Measurements from ENCODE around the gene MCF2L.

MCF2L gene

DNA sequence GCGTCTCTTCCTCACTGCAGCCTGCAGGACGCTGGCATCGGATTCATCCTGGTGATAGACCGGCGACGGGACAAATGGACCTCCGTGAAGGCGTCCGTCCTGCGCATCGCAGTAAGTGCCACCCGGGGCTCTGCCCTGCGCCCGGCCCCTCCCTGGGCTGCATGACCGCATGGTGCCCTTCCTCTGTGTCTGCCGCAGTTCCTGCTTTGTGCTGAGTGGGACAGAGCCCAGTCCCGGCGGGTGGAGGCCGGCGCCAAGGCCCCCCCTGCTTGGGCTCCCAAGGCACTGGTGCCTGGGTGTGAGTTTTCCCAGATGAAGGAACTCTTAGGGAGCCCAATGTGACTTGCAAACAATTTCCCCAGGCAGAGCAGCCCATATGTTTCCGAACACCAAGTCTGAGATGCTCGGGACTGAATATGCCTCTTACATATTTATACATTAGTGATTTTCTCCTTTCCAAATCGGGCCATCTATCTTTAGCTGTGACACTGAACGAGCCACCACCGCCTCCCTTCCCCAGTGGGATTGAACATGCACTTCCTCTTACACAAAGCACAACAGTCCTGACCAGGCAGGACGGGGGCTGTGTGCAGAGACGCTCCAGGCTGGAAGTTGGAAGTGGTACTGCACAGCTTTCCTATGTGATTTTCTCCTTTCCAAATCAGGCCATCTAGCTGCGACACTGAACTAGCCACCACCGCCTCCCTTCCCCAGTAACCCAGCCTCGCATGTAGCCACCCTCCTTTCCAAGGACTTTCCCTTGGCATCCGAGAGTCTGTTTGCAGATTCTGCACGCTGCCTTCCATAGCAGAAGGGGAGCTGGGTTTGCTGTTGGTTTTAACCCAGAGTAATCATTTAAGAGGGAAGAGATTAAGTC is 76.5 kb downstream of the MCF2L start:
- TF ChIP-seq, protein P1, sequence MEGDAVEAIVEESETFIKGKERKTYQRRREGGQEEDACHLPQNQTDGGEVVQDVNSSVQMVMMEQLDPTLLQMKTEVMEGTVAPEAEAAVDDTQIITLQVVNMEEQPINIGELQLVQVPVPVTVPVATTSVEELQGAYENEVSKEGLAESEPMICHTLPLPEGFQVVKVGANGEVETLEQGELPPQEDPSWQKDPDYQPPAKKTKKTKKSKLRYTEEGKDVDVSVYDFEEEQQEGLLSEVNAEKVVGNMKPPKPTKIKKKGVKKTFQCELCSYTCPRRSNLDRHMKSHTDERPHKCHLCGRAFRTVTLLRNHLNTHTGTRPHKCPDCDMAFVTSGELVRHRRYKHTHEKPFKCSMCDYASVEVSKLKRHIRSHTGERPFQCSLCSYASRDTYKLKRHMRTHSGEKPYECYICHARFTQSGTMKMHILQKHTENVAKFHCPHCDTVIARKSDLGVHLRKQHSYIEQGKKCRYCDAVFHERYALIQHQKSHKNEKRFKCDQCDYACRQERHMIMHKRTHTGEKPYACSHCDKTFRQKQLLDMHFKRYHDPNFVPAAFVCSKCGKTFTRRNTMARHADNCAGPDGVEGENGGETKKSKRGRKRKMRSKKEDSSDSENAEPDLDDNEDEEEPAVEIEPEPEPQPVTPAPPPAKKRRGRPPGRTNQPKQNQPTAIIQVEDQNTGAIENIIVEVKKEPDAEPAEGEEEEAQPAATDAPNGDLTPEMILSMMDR (IDR thresholded peaks at IDR 0.05; ENCODE audit: low read depth, low read length, missing control alignments): no peak
- H3K4me3 ChIP-seq (ENCODE audit: low read depth, low read length): no peak overlapping the region
- no peak for DNase-seq (ENCODE audit: low read depth)
- in situ Hi-C loops (cut with HindIII; ENCODE audit: low sequenced_read_pairs): no loop called here

DNA sequence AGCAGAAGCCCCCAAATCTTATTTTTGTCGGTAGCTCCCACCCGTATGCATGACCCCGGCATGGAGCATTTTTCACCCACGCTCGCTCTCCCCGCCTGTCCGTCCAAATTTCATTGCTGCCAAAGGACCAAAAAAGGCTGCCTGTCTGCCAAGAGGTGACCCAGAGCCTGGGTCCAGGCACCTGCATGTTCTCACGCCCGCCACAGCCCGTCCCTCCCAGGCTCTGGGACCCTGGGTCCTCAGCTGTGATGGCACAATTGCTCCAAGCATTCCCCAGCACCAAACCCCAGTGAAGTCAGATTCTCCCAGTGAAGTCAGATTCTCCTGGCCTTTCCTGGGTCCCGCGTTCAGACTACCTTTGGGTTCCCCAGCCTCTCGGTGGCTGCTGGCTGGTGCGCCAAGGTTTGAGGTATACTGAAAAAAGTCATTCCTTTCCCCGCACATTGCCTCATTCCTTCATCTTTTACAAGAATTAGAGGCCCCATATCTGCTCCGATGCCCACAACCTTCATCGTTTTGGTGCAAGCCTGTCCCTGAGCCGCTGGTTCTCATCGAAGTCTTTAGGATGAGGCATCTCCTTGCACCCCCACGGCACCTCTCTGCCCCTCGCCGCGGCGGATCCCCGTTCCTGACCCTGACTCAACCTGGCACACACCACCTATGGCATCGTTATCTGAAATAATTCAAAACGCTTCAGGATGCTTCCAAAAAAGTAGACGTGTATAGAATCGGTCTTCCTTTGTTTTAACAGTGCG is 77.3 kb downstream of the MCF2L start:
- H3K4me3 ChIP-seq (ENCODE audit: low read depth, low read length): no peak overlapping the region
- in situ Hi-C loops (cut with HindIII; ENCODE audit: low sequenced_read_pairs): no loop called here
- TF ChIP-seq, protein P1 (IDR thresholded peaks at IDR 0.05; ENCODE audit: low read depth, low read length, missing control alignments): no peak
- DNase-seq (ENCODE audit: low read depth): no peak

DNA sequence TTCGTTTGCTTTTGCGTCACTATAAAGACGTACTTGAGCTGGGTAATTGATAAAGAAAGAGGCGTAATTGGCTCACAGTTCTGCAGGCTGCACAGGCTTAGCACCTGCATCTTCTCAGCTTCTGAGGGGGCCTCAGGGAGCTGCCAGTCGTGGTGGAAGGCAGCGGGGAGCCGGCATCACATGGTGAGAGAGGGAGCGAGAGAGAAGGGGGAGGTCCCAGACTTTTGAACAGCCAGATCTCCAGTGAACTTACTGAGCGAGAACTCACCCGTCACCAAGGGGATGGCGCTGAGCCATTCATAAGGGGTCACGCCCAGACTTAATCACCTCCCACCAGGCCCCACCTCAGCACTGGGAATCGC is 77.8 kb downstream of the MCF2L start:
- DNase-seq (ENCODE audit: low read depth): no peak
- in situ Hi-C loops (cut with HindIII; ENCODE audit: low sequenced_read_pairs): no loop called here
- TF ChIP-seq, protein P1 (IDR thresholded peaks at IDR 0.05; ENCODE audit: low read depth, low read length, missing control alignments): no peak
- H3K4me3 ChIP-seq (ENCODE audit: low read depth, low read length): no peak overlapping the region

DNA sequence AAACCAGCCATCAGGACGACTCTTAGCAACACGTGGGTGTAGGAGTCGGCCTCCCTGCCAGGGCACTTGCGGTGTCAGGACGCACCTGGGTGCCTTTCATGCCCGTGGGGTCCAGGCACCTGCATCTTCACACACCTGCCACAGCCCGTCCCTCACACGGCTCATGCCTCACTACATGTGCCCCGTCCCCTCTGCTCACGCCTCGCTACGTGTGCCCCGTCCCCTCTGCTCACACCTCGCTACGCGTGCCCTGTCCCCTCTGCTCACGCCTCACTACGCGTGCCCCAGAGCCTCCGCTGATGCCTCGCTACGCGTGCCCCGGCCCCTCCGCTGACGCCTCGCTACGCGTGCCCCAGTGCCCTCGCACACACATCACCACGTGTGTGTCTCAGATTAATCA is 78.6 kb downstream of the MCF2L start:
- DNase-seq (ENCODE audit: low read depth): no peak
- no peak overlapping the region for H3K4me3 ChIP-seq (ENCODE audit: low read depth, low read length)
- TF ChIP-seq, protein P1 (IDR thresholded peaks at IDR 0.05; ENCODE audit: low read depth, low read length, missing control alignments): no peak
- in situ Hi-C loops (cut with HindIII; ENCODE audit: low sequenced_read_pairs): no loop called here

DNA sequence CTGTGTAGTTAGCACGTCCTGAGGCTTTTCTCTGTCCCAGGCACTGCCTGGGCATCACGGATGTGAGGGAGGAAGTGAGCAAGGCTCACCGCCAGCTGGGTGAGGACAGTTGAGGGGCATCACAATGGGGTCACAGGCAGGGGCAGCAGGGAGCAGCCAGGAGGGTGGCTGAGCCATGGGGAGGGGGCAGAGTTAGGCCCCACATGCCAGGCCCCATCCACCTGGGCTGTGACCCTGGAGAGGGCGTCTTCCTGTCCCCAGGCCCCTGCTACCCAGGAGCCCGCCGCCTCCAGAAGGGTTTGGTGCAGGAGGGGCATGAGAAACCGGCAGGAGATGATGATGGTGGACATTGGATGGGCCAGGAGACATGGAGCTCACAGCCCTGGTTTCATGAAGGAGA is 79.8 kb downstream of the MCF2L start:
- no peak for DNase-seq (ENCODE audit: low read depth)
- in situ Hi-C loops (cut with HindIII; ENCODE audit: low sequenced_read_pairs): no loop called here
- H3K4me3 ChIP-seq (ENCODE audit: low read depth, low read length): no peak overlapping the region
- TF ChIP-seq, protein P1 (IDR thresholded peaks at IDR 0.05; ENCODE audit: low read depth, low read length, missing control alignments): no peak

DNA sequence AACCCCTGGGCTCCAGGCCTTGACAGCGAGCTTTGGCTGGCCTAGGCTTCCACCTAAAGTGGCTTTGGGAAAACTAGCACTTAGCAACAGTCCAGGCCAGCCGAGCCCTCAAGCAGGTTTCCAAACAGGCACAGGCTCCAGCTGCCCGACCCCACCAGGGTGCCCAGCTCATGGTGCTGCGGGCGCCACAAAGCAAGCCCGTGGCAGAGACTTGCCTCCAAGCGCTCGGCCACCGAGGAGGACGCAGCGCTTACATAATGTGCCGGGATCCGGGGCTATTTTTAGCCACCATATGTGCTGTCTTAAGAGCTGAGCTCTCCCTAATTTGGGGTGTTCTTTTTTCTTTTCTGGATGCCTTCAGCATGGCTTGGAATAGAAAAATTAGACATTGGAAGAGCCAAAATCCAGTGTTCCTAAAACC is 80.5 kb downstream of the MCF2L start:
- TF ChIP-seq, protein P1 (IDR thresholded peaks at IDR 0.05; ENCODE audit: low read depth, low read length, missing control alignments): no peak
- no peak for DNase-seq (ENCODE audit: low read depth)
- in situ Hi-C loops (cut with HindIII; ENCODE audit: low sequenced_read_pairs): no loop called here
- no peak overlapping the region for H3K4me3 ChIP-seq (ENCODE audit: low read depth, low read length)

All from astrocyte of the cerebellum (primary cell).